Nephron progenitor cell (in vitro differentiated cells): Measurements from ENCODE around the gene ZBED1.

Source experiments
- DNase-seq: peaks from one replicate; pipeline ENCODE4 v3.0.0; 2021
- H3K27ac Mint-ChIP-seq: 2 replicates; pipeline ENCODE4 v1.8.0; 2021; ENCODE audit warnings: mild to moderate bottlenecking, moderate library complexity, mixed read lengths
- H3K27me3 Mint-ChIP-seq: 2 replicates; pipeline ENCODE4 v1.8.0; 2021; ENCODE audit warnings: mild to moderate bottlenecking, low read depth, mixed read lengths; ENCODE audit not compliant: poor library complexity
- H3K36me3 Mint-ChIP-seq: 2 replicates; pipeline ENCODE4 v1.8.0; 2021; ENCODE audit warnings: low read depth, mixed read lengths
- H3K4me1 Mint-ChIP-seq: 2 replicates; pipeline ENCODE4 v1.8.0; 2021; ENCODE audit warnings: mixed read lengths
- H3K4me3 Mint-ChIP-seq: 2 replicates; pipeline ENCODE4 v1.8.0; 2021; ENCODE audit warnings: mild to moderate bottlenecking, moderate library complexity, mixed read lengths
- H3K9me3 Mint-ChIP-seq: 2 replicates; pipeline ENCODE4 v1.8.0; 2021; ENCODE audit warnings: mild to moderate bottlenecking, moderate library complexity, mixed read lengths
- CTCF ChIP-seq: fragments of 200-600 bp; sonication (generic); IDR thresholded peaks from 2 replicates; pipeline ENCODE4 v1.5.0; 2021; ENCODE audit warnings: antibody characterized with exemption

Gene ZBED1

GRCh38 chrX:2442694-2443093, 58.1 kb downstream of the ZBED1 start:
- H3K4me1 Mint-ChIP-seq, result no peaks in the 10 kb centered on the region
- peaks cover 85% of the 10 kb centered on the region for H3K36me3 Mint-ChIP-seq
- TF ChIP-seq CTCF, result no peak
- no peak overlapping the region for H3K4me3 Mint-ChIP-seq
- peaks cover 67% of the 10 kb centered on the region for H3K9me3 Mint-ChIP-seq
- DNase-seq, result no peak
- peak overlapping the region; percentile 61 for H3K27ac Mint-ChIP-seq
- no peaks in the 10 kb centered on the region for H3K27me3 Mint-ChIP-seq

DNA sequence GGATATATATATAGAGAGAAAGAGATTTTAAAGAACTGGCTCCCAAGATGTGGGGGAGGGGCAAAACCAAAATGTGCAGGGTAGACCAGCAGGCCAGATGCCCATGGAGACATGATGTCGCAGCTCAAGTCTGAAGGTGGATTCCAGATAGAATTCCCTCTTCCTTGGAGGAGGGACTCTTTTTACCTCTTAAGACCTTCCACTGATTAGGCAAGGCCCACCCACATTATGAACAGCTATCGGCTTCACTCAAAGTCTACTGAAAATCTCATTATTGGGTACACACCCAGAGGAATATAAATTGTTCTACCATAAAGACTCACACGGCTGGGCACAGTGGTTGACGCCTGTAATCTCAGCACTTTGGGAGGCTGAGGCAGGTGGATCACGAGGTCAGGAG, 59.3 kb downstream of the ZBED1 start:
- H3K4me1 Mint-ChIP-seq, result no peaks in the 10 kb centered on the region
- peaks cover 77% of the 10 kb centered on the region for H3K36me3 Mint-ChIP-seq
- H3K27ac Mint-ChIP-seq, result no peak overlapping the region
- DNase-seq, result no peak
- H3K27me3 Mint-ChIP-seq, result no peaks in the 10 kb centered on the region
- peaks cover 59% of the 10 kb centered on the region for H3K9me3 Mint-ChIP-seq
- no peak overlapping the region for H3K4me3 Mint-ChIP-seq
- no peak for TF ChIP-seq CTCF

DNA sequence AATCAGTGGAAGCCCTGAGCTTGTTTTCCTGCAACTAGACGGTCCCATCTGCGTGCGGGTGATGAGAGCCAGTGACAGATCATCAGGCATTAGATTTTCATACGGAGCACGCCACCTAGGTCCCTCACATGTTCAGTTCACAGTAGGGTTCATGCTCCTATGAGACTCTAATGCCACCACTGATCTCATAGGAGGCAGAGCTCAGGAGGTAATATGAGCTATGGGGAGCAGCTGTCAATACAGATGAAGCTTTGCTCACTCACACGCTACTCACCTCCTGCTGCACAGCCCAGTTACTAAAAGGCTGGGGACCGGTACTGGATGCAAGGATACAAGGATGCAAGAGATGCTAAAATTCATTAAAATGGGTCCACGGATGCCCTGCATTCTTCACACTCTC, 61.2 kb downstream of the ZBED1 start:
- H3K27me3 Mint-ChIP-seq, result no peaks in the 10 kb centered on the region
- peaks cover 72% of the 10 kb centered on the region for H3K36me3 Mint-ChIP-seq
- H3K27ac Mint-ChIP-seq, result no peak overlapping the region
- H3K4me3 Mint-ChIP-seq, result no peak overlapping the region
- H3K9me3 Mint-ChIP-seq, result peaks cover 55% of the 10 kb centered on the region
- no peak for TF ChIP-seq CTCF
- no peak for DNase-seq
- H3K4me1 Mint-ChIP-seq, result no peaks in the 10 kb centered on the region
